Heart left ventricle (tissue), 13 donors: ENCODE measurements around the gene PARVG.

Source experiments
- CTCF ChIP-seq, 12 donors: fragments of 200-600 bp; sonication (generic) in 4 of 12; IDR thresholded peaks; one replicate each; pipeline versions ENCODE4 v1.5.0 to v1.8.0; 2018 to 2022; ENCODE audit warnings: antibody characterized with exemption in 12 of 12, mild to moderate bottlenecking in 5 of 12
- POLR2A ChIP-seq, 2 donors: fragments of 450-650 bp; IDR thresholded peaks; one replicate each; pipeline ENCODE4 v1.6.1; 2017; ENCODE audit warnings: antibody characterized with exemption in 2 of 2, mild to moderate bottlenecking in 2 of 2, moderate library complexity in 2 of 2
- donor health status: ischemic (EF 13 %, LVEDD 7.1; RV severe dilation, severe dysfunction).
- donor health status: DM: no; HTN: yes; CAD: no.
- donor health status: DM: no; HTN: no; CAD: no.
- donor health status: ischemic (EF 25% LVEDD 6.9; RV normal size, moderate dysfunction).
- donor health status: ischemic (EF 25% LVEDD 5.7; RV mildly dilated, moderate dysfunction).
- donor health status: ischemic (EF 35%, LVEDD 5.7; RV mildly dilated, moderate dysfunction).
- donor health status: nonischemic (EF 11% LVEDD 7.7; RV severe dilation, severe dysfunction).
- donor health status: DM: yes; HTN: yes; CAD: no.
- donor health status: PGD.
- donor health status: ischemic (EF 29% LVEDD 5.4; RV normal size, mild dysfunction).
- donor health status: nonischemic (EF 23%, LVEDD 6.1; RV moderate dilation, normal function).

- no peak for TF ChIP-seq CTCF (IDR thresholded peaks at IDR 0.05)
- TF ChIP-seq POLR2A (IDR thresholded peaks at IDR 0.05), result no peak
These were observed 578 bp upstream of the PARVG start for GRCh38 chr22:44179989-44180705.
